ENCODE data around the gene CD300LG. TPM values are rescaled to one million over a fixed set of nuclear protein-coding genes. Genes with fewer than 3 reads are reported as not detected.
"Not testable (repeated sequence)": the region's sequence is repeated elsewhere in the genome, so short reads cannot be mapped to it uniquely, and the experiment has no call there.

The CD300LG gene
- not detected in 2 replicates for total RNA-seq (2014; rRNA removed; shearing (Covaris generic); ENCODE audit: low replicate concordance)

- no peak within 1 kb of the TSS for H3K4me3 ChIP-seq (ENCODE audit: low read length)
- H3K79me2 ChIP-seq (ENCODE audit: low read length), result no peaks in the 10 kb centered on the region
- no peaks in the 10 kb centered on the region for H3K4me1 ChIP-seq (ENCODE audit: low read length)
- DNase-seq, result no peak
- no peak within 1 kb of the TSS for H3K4me2 ChIP-seq (ENCODE audit: low read depth, low read length, poor library complexity, severe bottlenecking)
- H3K9me2 ChIP-seq (replicated peaks; ENCODE audit: insufficient read depth, low read length), result no peaks in the 10 kb centered on the region
- no peaks in the 10 kb centered on the region for H4K20me1 ChIP-seq (ENCODE audit: insufficient read depth, low read depth, low read length)
- no peaks in the 10 kb centered on the region for H3K9me3 ChIP-seq (ENCODE audit: low read length)
- H3K27me3 ChIP-seq (ENCODE audit: low read length), result no peaks in the 10 kb centered on the region
- no peak within 1 kb of the TSS for H2AFZ ChIP-seq (ENCODE audit: low read length)
- no peaks in the 10 kb centered on the region for H3K36me3 ChIP-seq (ENCODE audit: insufficient read depth, low read length)
- H3K27ac ChIP-seq (ENCODE audit: low read length), result no peak within 1 kb of the TSS
- no peak within 1 kb of the TSS for H3K9ac ChIP-seq (ENCODE audit: low read length)
Observed at GRCh38 chr17:43846963-43847371, at the start of gene CD300LG. Gene CD300LG (plus strand): TSS chr17:43847176. CDS start chr17:43847217, 41 bp downstream.

GRCh38 chr17:43798024-43798423, 49.0 kb upstream of the CD300LG start:
- not testable (repeated sequence) for H4K20me1 ChIP-seq (ENCODE audit: insufficient read depth, low read depth, low read length); H3K4me2 ChIP-seq (ENCODE audit: low read depth, low read length, poor library complexity, severe bottlenecking); H3K4me3 ChIP-seq (ENCODE audit: low read length); DNase-seq; H3K9me2 ChIP-seq (replicated peaks; ENCODE audit: insufficient read depth, low read length); H3K36me3 ChIP-seq (ENCODE audit: insufficient read depth, low read length); H3K27ac ChIP-seq (ENCODE audit: low read length); H3K9ac ChIP-seq (ENCODE audit: low read length); H3K27me3 ChIP-seq (ENCODE audit: low read length); H2AFZ ChIP-seq (ENCODE audit: low read length); H3K79me2 ChIP-seq (ENCODE audit: low read length); H3K9me3 ChIP-seq (ENCODE audit: low read length); H3K4me1 ChIP-seq (ENCODE audit: low read length)

GRCh38 chr17:43799047-43799446, 47.9 kb upstream of the CD300LG start:
- Histone ChIP-seq H3K36me3 (ENCODE audit: insufficient read depth, low read length) (no peaks in the 10 kb centered on the region), H3K27me3 (ENCODE audit: low read length) (no peaks in the 10 kb centered on the region), H3K9me3 (ENCODE audit: low read length) (no peaks in the 10 kb centered on the region), H3K9me2 (replicated peaks; ENCODE audit: insufficient read depth, low read length) (no peaks in the 10 kb centered on the region), H3K27ac (ENCODE audit: low read length) (no peak overlapping the region), H3K9ac (ENCODE audit: low read length) (no peak overlapping the region), H2AFZ (ENCODE audit: low read length) (no peak overlapping the region), H3K4me3 (ENCODE audit: low read length) (no peak overlapping the region), H4K20me1 (ENCODE audit: insufficient read depth, low read depth, low read length) (no peaks in the 10 kb centered on the region), H3K4me2 (ENCODE audit: low read depth, low read length, poor library complexity, severe bottlenecking) (no peak overlapping the region), H3K4me1 (ENCODE audit: low read length) (no peaks in the 10 kb centered on the region), H3K79me2 (ENCODE audit: low read length) (no peaks in the 10 kb centered on the region)
- no peak for DNase-seq

GRCh38 chr17:43800736-43801135, 46.2 kb upstream of the CD300LG start:
- H3K4me3 ChIP-seq (ENCODE audit: low read length), result no peak overlapping the region
- H3K79me2 ChIP-seq (ENCODE audit: low read length), result no peaks in the 10 kb centered on the region
- no peak for DNase-seq
- no peaks in the 10 kb centered on the region for H3K9me2 ChIP-seq (replicated peaks; ENCODE audit: insufficient read depth, low read length)
- no peak overlapping the region for H2AFZ ChIP-seq (ENCODE audit: low read length)
- H3K27ac ChIP-seq (ENCODE audit: low read length), result no peak overlapping the region
- H3K9me3 ChIP-seq (ENCODE audit: low read length), result no peaks in the 10 kb centered on the region
- H3K27me3 ChIP-seq (ENCODE audit: low read length), result no peaks in the 10 kb centered on the region
- H3K36me3 ChIP-seq (ENCODE audit: insufficient read depth, low read length), result no peaks in the 10 kb centered on the region
- no peak overlapping the region for H3K4me2 ChIP-seq (ENCODE audit: low read depth, low read length, poor library complexity, severe bottlenecking)
- no peaks in the 10 kb centered on the region for H4K20me1 ChIP-seq (ENCODE audit: insufficient read depth, low read depth, low read length)
- no peaks in the 10 kb centered on the region for H3K4me1 ChIP-seq (ENCODE audit: low read length)
- H3K9ac ChIP-seq (ENCODE audit: low read length), result no peak overlapping the region

- H3K27ac ChIP-seq (ENCODE audit: low read length), result no peak overlapping the region
- no peak for DNase-seq
- H3K4me1 ChIP-seq (ENCODE audit: low read length), result no peaks in the 10 kb centered on the region
- no peaks in the 10 kb centered on the region for H3K9me3 ChIP-seq (ENCODE audit: low read length)
- no peak overlapping the region for H3K4me3 ChIP-seq (ENCODE audit: low read length)
- no peaks in the 10 kb centered on the region for H3K79me2 ChIP-seq (ENCODE audit: low read length)
- H2AFZ ChIP-seq (ENCODE audit: low read length), result no peak overlapping the region
- H3K27me3 ChIP-seq (ENCODE audit: low read length), result no peaks in the 10 kb centered on the region
- H3K9ac ChIP-seq (ENCODE audit: low read length), result no peak overlapping the region
- H4K20me1 ChIP-seq (ENCODE audit: insufficient read depth, low read depth, low read length), result no peaks in the 10 kb centered on the region
- H3K36me3 ChIP-seq (ENCODE audit: insufficient read depth, low read length), result no peaks in the 10 kb centered on the region
- no peak overlapping the region for H3K4me2 ChIP-seq (ENCODE audit: low read depth, low read length, poor library complexity, severe bottlenecking)
- H3K9me2 ChIP-seq (replicated peaks; ENCODE audit: insufficient read depth, low read length), result no peaks in the 10 kb centered on the region
Observed at GRCh38 chr17:43801844-43802243, 45.1 kb upstream of the CD300LG start.

GRCh38 chr17:43803758-43804157, 43.2 kb upstream of the CD300LG start:
- Histone ChIP-seq H3K27ac (ENCODE audit: low read length) (no peak overlapping the region), H3K9ac (ENCODE audit: low read length) (no peak overlapping the region), H3K4me3 (ENCODE audit: low read length) (no peak overlapping the region), H3K79me2 (ENCODE audit: low read length) (no peaks in the 10 kb centered on the region), H3K9me2 (replicated peaks; ENCODE audit: insufficient read depth, low read length) (no peaks in the 10 kb centered on the region), H3K4me2 (ENCODE audit: low read depth, low read length, poor library complexity, severe bottlenecking) (no peak overlapping the region), H4K20me1 (ENCODE audit: insufficient read depth, low read depth, low read length) (no peaks in the 10 kb centered on the region), H3K9me3 (ENCODE audit: low read length) (no peaks in the 10 kb centered on the region), H3K4me1 (ENCODE audit: low read length) (no peaks in the 10 kb centered on the region), H2AFZ (ENCODE audit: low read length) (no peak overlapping the region), H3K36me3 (ENCODE audit: insufficient read depth, low read length) (no peaks in the 10 kb centered on the region), H3K27me3 (ENCODE audit: low read length) (no peaks in the 10 kb centered on the region)
- no peak for DNase-seq

- no peaks in the 10 kb centered on the region for H3K36me3 ChIP-seq (ENCODE audit: insufficient read depth, low read length)
- H3K9me2 ChIP-seq (replicated peaks; ENCODE audit: insufficient read depth, low read length), result no peaks in the 10 kb centered on the region
- H3K4me2 ChIP-seq (ENCODE audit: low read depth, low read length, poor library complexity, severe bottlenecking), result no peak overlapping the region
- H3K9me3 ChIP-seq (ENCODE audit: low read length), result no peaks in the 10 kb centered on the region
- no peaks in the 10 kb centered on the region for H3K79me2 ChIP-seq (ENCODE audit: low read length)
- DNase-seq, result no peak
- no peaks in the 10 kb centered on the region for H4K20me1 ChIP-seq (ENCODE audit: insufficient read depth, low read depth, low read length)
- no peak overlapping the region for H3K9ac ChIP-seq (ENCODE audit: low read length)
- no peak overlapping the region for H2AFZ ChIP-seq (ENCODE audit: low read length)
- no peaks in the 10 kb centered on the region for H3K4me1 ChIP-seq (ENCODE audit: low read length)
- H3K4me3 ChIP-seq (ENCODE audit: low read length), result no peak overlapping the region
- H3K27ac ChIP-seq (ENCODE audit: low read length), result no peak overlapping the region
- no peaks in the 10 kb centered on the region for H3K27me3 ChIP-seq (ENCODE audit: low read length)
Observed at GRCh38 chr17:43805117-43805516, 41.9 kb upstream of the CD300LG start.

GRCh38 chr17:43808076-43808475, 38.9 kb upstream of the CD300LG start:
- Histone ChIP-seq H2AFZ (ENCODE audit: low read length) (no peak overlapping the region), H3K36me3 (ENCODE audit: insufficient read depth, low read length) (no peaks in the 10 kb centered on the region), H3K79me2 (ENCODE audit: low read length) (no peaks in the 10 kb centered on the region), H3K27ac (ENCODE audit: low read length) (no peak overlapping the region), H3K9ac (ENCODE audit: low read length) (no peak overlapping the region), H3K27me3 (ENCODE audit: low read length) (no peaks in the 10 kb centered on the region), H3K4me3 (ENCODE audit: low read length) (no peak overlapping the region), H3K4me1 (ENCODE audit: low read length) (no peaks in the 10 kb centered on the region), H4K20me1 (ENCODE audit: insufficient read depth, low read depth, low read length) (no peaks in the 10 kb centered on the region), H3K4me2 (ENCODE audit: low read depth, low read length, poor library complexity, severe bottlenecking) (no peak overlapping the region), H3K9me3 (ENCODE audit: low read length) (no peaks in the 10 kb centered on the region), H3K9me2 (replicated peaks; ENCODE audit: insufficient read depth, low read length) (no peaks in the 10 kb centered on the region)
- DNase-seq, result no peak

GRCh38 chr17:43809121-43809520, 37.9 kb upstream of the CD300LG start:
- no peak overlapping the region for H3K27ac ChIP-seq (ENCODE audit: low read length)
- DNase-seq, result no peak
- H3K9ac ChIP-seq (ENCODE audit: low read length), result no peak overlapping the region
- H3K27me3 ChIP-seq (ENCODE audit: low read length), result no peaks in the 10 kb centered on the region
- no peak overlapping the region for H2AFZ ChIP-seq (ENCODE audit: low read length)
- no peaks in the 10 kb centered on the region for H3K36me3 ChIP-seq (ENCODE audit: insufficient read depth, low read length)
- H3K4me3 ChIP-seq (ENCODE audit: low read length), result no peak overlapping the region
- no peaks in the 10 kb centered on the region for H3K9me2 ChIP-seq (replicated peaks; ENCODE audit: insufficient read depth, low read length)
- H3K9me3 ChIP-seq (ENCODE audit: low read length), result no peaks in the 10 kb centered on the region
- no peaks in the 10 kb centered on the region for H3K79me2 ChIP-seq (ENCODE audit: low read length)
- no peaks in the 10 kb centered on the region for H3K4me1 ChIP-seq (ENCODE audit: low read length)
- H4K20me1 ChIP-seq (ENCODE audit: insufficient read depth, low read depth, low read length), result no peaks in the 10 kb centered on the region
- no peak overlapping the region for H3K4me2 ChIP-seq (ENCODE audit: low read depth, low read length, poor library complexity, severe bottlenecking)

All from Karpas-422 (cell line).